ENCODE results near the gene DPP6.
"Not testable (repeated sequence)": the region's sequence is repeated elsewhere in the genome, so short reads cannot be mapped to it uniquely, and the experiment has no call there.

DPP6 gene

GRCh38 chr7:154929006-154929726, 877.0 kb downstream of the DPP6 start:
- Histone ChIP-seq H3K4me1 (ENCODE audit: low read depth, poor library complexity, severe bottlenecking) (no peaks in the 10 kb centered on the region), H3K4me3 (IDR thresholded peaks at IDR 0.05; ENCODE audit: insufficient read depth, low read depth, low read length) (peak overlapping the region; percentile 63), H3K27me3 (ENCODE audit: insufficient read depth, low read depth) (no peaks in the 10 kb centered on the region), H2AFZ (ENCODE audit: low read depth) (peak overlapping the region; percentile 87; the same call in 1 of the 2 replicates), H3K4me2 (peak overlapping the region; percentile 67; the same call in 1 of the 2 replicates), H3K36me3 (ENCODE audit: insufficient read depth) (no peaks in the 10 kb centered on the region), H3K27ac (no peak overlapping the region), H3K9ac (no peak overlapping the region), H4K20me1 (ENCODE audit: insufficient read depth) (no peaks in the 10 kb centered on the region), H3K79me2 (ENCODE audit: insufficient read depth, low read depth) (no peaks in the 10 kb centered on the region)
- no peak for TF ChIP-seq CTCF (conservative IDR thresholded peaks at IDR 0.05; ENCODE audit: low read depth, low read length)

- no peak for TF ChIP-seq CTCF (conservative IDR thresholded peaks at IDR 0.05; ENCODE audit: low read depth, low read length)
- Histone ChIP-seq H3K9ac (no peak overlapping the region), H4K20me1 (ENCODE audit: insufficient read depth) (no peaks in the 10 kb centered on the region), H3K27ac (no peak overlapping the region), H3K36me3 (ENCODE audit: insufficient read depth) (no peaks in the 10 kb centered on the region), H3K4me2 (no peak overlapping the region), H3K27me3 (ENCODE audit: insufficient read depth, low read depth) (no peaks in the 10 kb centered on the region), H3K4me3 (IDR thresholded peaks at IDR 0.05; ENCODE audit: insufficient read depth, low read depth, low read length) (no peak overlapping the region), H2AFZ (ENCODE audit: low read depth) (no peak overlapping the region), H3K4me1 (ENCODE audit: low read depth, poor library complexity, severe bottlenecking) (no peaks in the 10 kb centered on the region), H3K79me2 (ENCODE audit: insufficient read depth, low read depth) (no peaks in the 10 kb centered on the region)
These were observed 879.7 kb downstream of the DPP6 start for GRCh38 chr7:154931906-154932305.

GRCh38 chr7:154934353-154934952, 882.3 kb downstream of the DPP6 start:
- H3K4me2 ChIP-seq; H3K27ac ChIP-seq; H3K36me3 ChIP-seq (ENCODE audit: insufficient read depth); H4K20me1 ChIP-seq (ENCODE audit: insufficient read depth); H3K27me3 ChIP-seq (ENCODE audit: insufficient read depth, low read depth); H2AFZ ChIP-seq (ENCODE audit: low read depth); H3K9ac ChIP-seq; H3K4me1 ChIP-seq (ENCODE audit: low read depth, poor library complexity, severe bottlenecking); H3K4me3 ChIP-seq (IDR thresholded peaks at IDR 0.05; ENCODE audit: insufficient read depth, low read depth, low read length); H3K79me2 ChIP-seq (ENCODE audit: insufficient read depth, low read depth): not testable (repeated sequence)

GRCh38 chr7:154937837-154938236, 885.6 kb downstream of the DPP6 start:
- no peak overlapping the region for H3K9ac ChIP-seq
- TF ChIP-seq CTCF (conservative IDR thresholded peaks at IDR 0.05; ENCODE audit: low read depth, low read length), result no peak
- no peak overlapping the region for H3K4me2 ChIP-seq
- no peaks in the 10 kb centered on the region for H3K4me1 ChIP-seq (ENCODE audit: low read depth, poor library complexity, severe bottlenecking)
- H4K20me1 ChIP-seq (ENCODE audit: insufficient read depth), result no peaks in the 10 kb centered on the region
- H3K4me3 ChIP-seq (IDR thresholded peaks at IDR 0.05; ENCODE audit: insufficient read depth, low read depth, low read length), result no peak overlapping the region
- no peaks in the 10 kb centered on the region for H3K36me3 ChIP-seq (ENCODE audit: insufficient read depth)
- no peaks in the 10 kb centered on the region for H3K79me2 ChIP-seq (ENCODE audit: insufficient read depth, low read depth)
- no peak overlapping the region for H2AFZ ChIP-seq (ENCODE audit: low read depth)
- no peaks in the 10 kb centered on the region for H3K27me3 ChIP-seq (ENCODE audit: insufficient read depth, low read depth)
- H3K27ac ChIP-seq, result no peak overlapping the region

- no peak overlapping the region for H3K4me2 ChIP-seq
- no peaks in the 10 kb centered on the region; the same call in 1 of the 2 replicates for H3K36me3 ChIP-seq (ENCODE audit: insufficient read depth)
- no peaks in the 10 kb centered on the region for H3K4me1 ChIP-seq (ENCODE audit: low read depth, poor library complexity, severe bottlenecking)
- H2AFZ ChIP-seq (ENCODE audit: low read depth), result no peak overlapping the region
- no peak for TF ChIP-seq CTCF (conservative IDR thresholded peaks at IDR 0.05; ENCODE audit: low read depth, low read length)
- H3K27ac ChIP-seq, result no peak overlapping the region
- no peaks in the 10 kb centered on the region for H3K79me2 ChIP-seq (ENCODE audit: insufficient read depth, low read depth)
- no peaks in the 10 kb centered on the region for H3K27me3 ChIP-seq (ENCODE audit: insufficient read depth, low read depth)
- H3K9ac ChIP-seq, result no peak overlapping the region
- H3K4me3 ChIP-seq (IDR thresholded peaks at IDR 0.05; ENCODE audit: insufficient read depth, low read depth, low read length), result no peak overlapping the region
- H4K20me1 ChIP-seq (ENCODE audit: insufficient read depth), result no peaks in the 10 kb centered on the region
These were observed 890.5 kb downstream of the DPP6 start for GRCh38 chr7:154942691-154943090.
